NCI-H146 (cell line): ENCODE measurements around the gene ZNF597.

Experiments
- DNase-seq: peaks from one replicate; lab custom pipeline; 2025; lab: John Stamatoyannopoulos, UW

The ZNF597 gene

GRCh38 chr16:3454631-3455147 is 11.4 kb upstream of the ZNF597 start:
- DNase-seq: no peak

DNA sequence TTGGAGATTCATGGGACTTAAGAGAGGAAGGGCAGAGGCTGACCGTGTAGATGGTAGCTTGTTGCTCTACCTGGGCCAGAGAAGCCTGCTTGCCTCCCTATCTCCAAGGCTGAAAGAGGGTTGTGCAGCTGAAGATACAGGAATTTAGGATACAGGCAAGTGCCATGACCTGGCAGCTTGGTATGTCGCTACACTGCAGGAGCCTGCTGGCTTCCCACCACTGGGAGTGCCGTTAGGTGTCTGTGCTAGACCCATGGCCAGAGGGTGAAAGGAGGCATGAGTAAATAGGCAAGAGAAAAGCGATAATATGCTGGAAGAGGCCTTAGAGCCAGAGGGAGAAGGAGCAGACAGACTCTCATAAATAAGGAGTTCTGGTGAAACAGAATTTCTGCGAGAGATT is 10.8 kb upstream of the ZNF597 start:
- DNase-seq: no peak

GRCh38 chr16:3444032-3444388 is 706 bp upstream of the ZNF597 start:
- peak; percentile 35 for DNase-seq

- DNase-seq: no peak
Measured at GRCh38 chr16:3439637-3440036, 3.7 kb downstream of the ZNF597 start.

GRCh38 chr16:3434373-3434772 is 8.9 kb downstream of the ZNF597 start:
- no peak for DNase-seq

- no peak for DNase-seq
Measured at GRCh38 chr16:3431779-3432219, 11.5 kb downstream of the ZNF597 start.

DNA sequence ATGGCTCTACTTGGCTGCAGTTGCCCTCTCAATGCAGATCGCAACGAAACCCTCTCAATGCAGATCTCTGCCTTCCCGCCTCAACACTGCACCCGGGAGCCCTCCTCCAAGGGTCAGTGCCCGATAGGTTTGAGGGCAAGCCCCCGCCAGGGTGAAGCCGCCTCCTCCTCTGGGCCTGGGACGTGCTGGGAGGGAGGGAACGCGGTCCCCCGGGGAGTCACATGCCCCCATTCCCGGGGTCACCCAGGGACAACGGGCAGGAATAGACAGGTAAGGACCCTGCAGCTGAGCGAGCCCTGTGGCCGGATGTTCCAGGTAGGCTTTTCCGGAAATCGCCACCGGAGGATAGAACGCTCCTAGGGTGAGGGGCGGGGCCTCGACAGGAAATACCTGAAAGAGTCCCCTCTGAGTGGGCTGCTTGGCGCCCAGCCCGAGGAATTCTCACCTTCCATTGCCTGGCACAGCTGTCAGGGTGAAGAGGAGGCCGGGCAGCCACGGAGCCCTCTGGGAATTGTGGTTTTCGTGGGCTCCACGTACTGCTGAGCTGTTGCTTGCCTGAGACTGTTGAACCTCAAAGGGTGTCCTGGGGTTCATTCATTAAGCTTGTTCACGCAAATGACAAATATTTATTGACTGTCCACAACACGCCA is 29.4 kb downstream of the ZNF597 start:
- DNase-seq: no peak

GRCh38 chr16:3408561-3409197 is 34.6 kb downstream of the ZNF597 start:
- no peak for DNase-seq

- peak; percentile 28 for DNase-seq
Measured at GRCh38 chr16:3401719-3402397, 41.4 kb downstream of the ZNF597 start.

- DNase-seq: peak; percentile 99
Measured at GRCh38 chr16:3400779-3401688, 42.3 kb downstream of the ZNF597 start, which contains the start of the genes ZNF174 and ZSCAN32. TSS of gene ZNF174 (plus strand) at chr16:3401215. CDS start at chr16:3402005, 790 bp downstream. TSS of gene ZSCAN32 (minus strand) at chr16:3401004. CDS start at chr16:3397557, 3,447 bp downstream.

DNA sequence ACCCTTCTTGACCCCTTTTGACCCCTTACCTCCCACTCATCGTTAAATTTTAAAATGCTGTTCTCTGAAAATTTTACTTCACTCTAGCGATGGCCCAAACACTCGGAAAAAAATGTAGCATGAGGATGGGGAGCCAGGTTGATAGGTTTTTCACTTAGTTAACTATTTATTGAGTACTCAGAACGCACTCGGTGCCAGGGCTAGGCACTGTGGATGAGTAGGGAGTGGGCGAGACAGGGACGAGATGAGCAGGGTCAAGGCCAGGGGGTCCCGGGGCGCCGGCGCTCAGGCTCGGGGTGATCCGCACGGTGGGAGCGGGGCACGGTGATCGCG is 42.9 kb downstream of the ZNF597 start:
- no peak for DNase-seq

- DNase-seq: no peak
Measured at GRCh38 chr16:3389663-3390338, 53.5 kb downstream of the ZNF597 start.

- DNase-seq: no peak
Measured at GRCh38 chr16:3388325-3388724, 55.0 kb downstream of the ZNF597 start.

DNA sequence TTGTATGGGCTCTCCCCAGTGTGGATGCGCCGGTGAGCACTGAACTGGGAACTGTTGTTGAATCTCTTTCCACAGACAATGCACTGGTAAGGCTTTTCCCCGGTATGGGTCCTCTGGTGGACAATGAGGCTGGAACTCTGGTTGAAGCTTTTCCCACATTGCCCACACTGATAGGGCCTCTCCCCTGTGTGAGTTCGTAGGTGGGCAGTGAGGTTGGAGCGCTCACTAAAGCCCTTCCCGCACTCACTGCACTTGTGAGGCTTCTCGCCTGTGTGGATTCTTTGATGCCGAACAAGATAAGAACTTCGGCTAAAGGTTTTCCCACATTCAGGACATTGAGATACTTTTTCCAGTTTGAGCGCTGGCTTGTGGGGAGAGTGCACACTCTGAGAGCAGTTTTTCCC is 60.3 kb downstream of the ZNF597 start:
- DNase-seq: no peak
